Measurements from ENCODE around the gene LEPR. TPM values are rescaled to one million over a fixed set of nuclear protein-coding genes. Genes with fewer than 3 reads are reported as not detected.
"Not testable (repeated sequence)": the region's sequence is repeated elsewhere in the genome, so short reads cannot be mapped to it uniquely, and the experiment has no call there.

The LEPR gene
- total and polyA plus RNA-seq, 4 donors = 4.0 to 71.6 (median 13.2) TPM

DNA sequence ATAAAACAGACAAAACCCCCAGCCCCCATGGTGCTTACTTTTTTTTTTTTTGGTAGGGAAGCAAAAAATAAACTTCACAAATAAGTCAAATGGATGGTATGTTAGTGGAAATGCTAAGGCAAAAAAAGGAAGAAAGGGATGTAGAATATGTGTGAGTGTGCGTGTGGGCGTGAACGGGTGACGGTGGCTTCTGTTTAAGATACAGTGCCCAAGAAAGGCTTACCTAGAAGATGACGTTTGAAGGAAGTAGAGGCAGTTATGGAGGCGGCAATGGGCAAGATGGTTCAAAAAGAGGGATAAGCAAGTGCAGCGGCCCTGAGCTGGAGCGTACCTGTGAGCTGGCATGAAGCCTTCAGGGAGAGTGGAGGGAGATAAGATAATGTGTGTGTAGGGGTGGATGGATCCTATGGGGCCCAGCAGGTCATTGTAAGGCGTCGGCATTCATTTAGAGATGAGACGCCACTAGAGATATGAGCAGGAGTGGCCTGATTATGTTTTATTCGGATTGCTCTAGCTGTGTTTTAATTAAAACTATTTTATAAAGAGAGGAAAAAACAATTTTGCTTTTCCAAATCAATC, 19.9 kb downstream of the LEPR start:
- 88 to 91% methylated on average over 12 of the region's 12 CpGs for WGBS, 2 donors
- Histone ChIP-seq H3K36me3 (ENCODE audit: control insufficient read depth in 1 of 2, insufficient read depth in 2 of 2, low read length in 1 of 2) (no peaks in the 10 kb centered on the region), H3K27me3 (ENCODE audit: control insufficient read depth in 1 of 2, insufficient read depth in 2 of 2, low read length in 1 of 2) (no peaks in the 10 kb centered on the region), H3K4me3 (ENCODE audit: low read length in 2 of 2) (no peak overlapping the region), H3K9me3 (ENCODE audit: control insufficient read depth, low read length) (peaks cover 1% of the 10 kb centered on the region), H3K27ac (ENCODE audit: low read depth in 1 of 2, low read length in 2 of 2) (no peak overlapping the region), H3K4me1 (ENCODE audit: control insufficient read depth in 1 of 2, insufficient read depth in 2 of 2, low read length in 2 of 2) (no peaks in the 10 kb centered on the region)
- intact Hi-C loops (cut with DNase I) = no loop called here
- ATAC-seq (ENCODE audit: low FRiP score) (no peak), DNase-seq (no peak)

DNA sequence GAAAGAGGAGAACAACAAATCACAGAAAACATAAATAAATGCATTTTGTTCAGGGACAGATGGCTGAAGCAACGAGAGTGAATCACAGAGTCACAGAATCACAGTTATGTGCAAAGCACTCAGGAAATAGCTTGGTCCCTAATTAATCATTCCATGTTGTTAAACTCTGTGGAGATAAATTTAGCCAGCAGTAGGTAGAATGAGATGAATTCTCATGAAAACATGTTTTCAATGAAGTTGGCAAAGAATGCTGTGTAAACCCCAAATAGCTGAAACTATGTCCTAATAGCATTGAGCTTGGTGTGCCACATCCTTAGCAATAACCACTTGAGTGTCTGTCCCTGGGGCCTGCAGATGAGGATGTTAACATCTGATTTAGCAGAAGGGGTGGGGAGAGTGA, 20.4 kb downstream of the LEPR start:
- Histone ChIP-seq H3K36me3 (ENCODE audit: control insufficient read depth in 1 of 2, insufficient read depth in 2 of 2, low read length in 1 of 2) (no peaks in the 10 kb centered on the region), H3K27me3 (ENCODE audit: control insufficient read depth in 1 of 2, insufficient read depth in 2 of 2, low read length in 1 of 2) (no peaks in the 10 kb centered on the region), H3K4me3 (ENCODE audit: low read length in 2 of 2) (no peak overlapping the region), H3K4me1 (ENCODE audit: control insufficient read depth in 1 of 2, insufficient read depth in 2 of 2, low read length in 2 of 2) (no peaks in the 10 kb centered on the region), H3K9me3 (ENCODE audit: control insufficient read depth, low read length) (peaks cover 1% of the 10 kb centered on the region), H3K27ac (ENCODE audit: low read depth in 1 of 2, low read length in 2 of 2) (no peak overlapping the region)
- ATAC-seq (ENCODE audit: low FRiP score) (no peak), DNase-seq (no peak)
- intact Hi-C loops (cut with DNase I) = no loop called here
- WGBS, 2 donors = 50 to 55% methylated on average over 1 of the region's 1 CpG

DNA sequence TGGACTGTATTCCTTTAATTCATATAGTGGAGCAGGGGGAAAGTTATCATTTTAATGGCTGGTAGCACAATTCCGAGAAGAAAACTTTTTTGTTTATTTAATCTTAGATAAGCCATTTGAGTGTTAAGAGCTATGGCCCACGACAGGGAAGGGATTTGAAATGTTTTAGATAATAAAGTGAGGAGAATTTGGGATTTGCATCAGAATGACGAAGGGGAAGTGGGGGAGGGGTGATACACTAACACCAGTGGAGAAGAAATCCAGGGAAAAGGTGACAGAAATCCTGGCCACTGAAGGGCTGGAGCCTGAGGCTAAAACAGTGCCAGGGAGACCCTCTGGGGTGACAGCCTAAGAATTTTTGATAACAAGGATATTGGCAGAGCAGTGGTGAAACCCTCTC, 21.0 kb downstream of the LEPR start:
- H3K27ac ChIP-seq (ENCODE audit: low read depth in 1 of 2, low read length in 2 of 2) = no peak overlapping the region
- DNase-seq = no peak
- H3K4me1 ChIP-seq (ENCODE audit: control insufficient read depth in 1 of 2, insufficient read depth in 2 of 2, low read length in 2 of 2) = no peaks in the 10 kb centered on the region
- peaks cover 1% of the 10 kb centered on the region for H3K9me3 ChIP-seq (ENCODE audit: control insufficient read depth, low read length)
- intact Hi-C loops (cut with DNase I) = no loop called here
- no peaks in the 10 kb centered on the region for H3K36me3 ChIP-seq (ENCODE audit: control insufficient read depth in 1 of 2, insufficient read depth in 2 of 2, low read length in 1 of 2)
- H3K4me3 ChIP-seq (ENCODE audit: low read length in 2 of 2) = no peak overlapping the region
- no peaks in the 10 kb centered on the region for H3K27me3 ChIP-seq (ENCODE audit: control insufficient read depth in 1 of 2, insufficient read depth in 2 of 2, low read length in 1 of 2)
- 23 to 29% methylated on average over 3 of the region's 3 CpGs for WGBS, 2 donors
- ATAC-seq (ENCODE audit: low FRiP score) = no peak

DNA sequence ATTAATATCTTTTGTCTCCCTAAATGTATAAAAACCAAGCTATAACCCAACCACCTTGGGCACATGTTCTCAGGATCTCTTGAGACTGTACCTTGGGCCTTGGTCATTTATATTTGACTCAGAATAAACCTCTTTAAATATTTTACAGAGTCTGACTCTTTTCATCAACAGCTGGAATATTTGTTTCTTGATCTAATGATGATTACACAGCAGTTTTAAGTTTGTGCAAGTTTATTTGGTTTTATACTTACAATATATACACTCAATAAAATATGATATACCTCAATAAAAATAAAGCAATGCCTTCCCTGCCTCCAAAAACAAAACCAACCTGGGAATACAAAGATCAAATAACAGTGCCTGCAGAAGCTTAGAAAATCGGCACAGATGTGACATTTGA, 22.0 kb downstream of the LEPR start:
- DNase-seq (no peak), ATAC-seq (ENCODE audit: low FRiP score) (no peak)
- H3K9me3 ChIP-seq (ENCODE audit: control insufficient read depth, low read length) = peaks cover 1% of the 10 kb centered on the region
- intact Hi-C loops (cut with DNase I) = no loop called here
- no peaks in the 10 kb centered on the region for H3K36me3 ChIP-seq (ENCODE audit: control insufficient read depth in 1 of 2, insufficient read depth in 2 of 2, low read length in 1 of 2)
- WGBS, 2 donors = 86 to 93% methylated on average over 1 of the region's 1 CpG
- H3K27ac ChIP-seq (ENCODE audit: low read depth in 1 of 2, low read length in 2 of 2) = no peak overlapping the region
- H3K27me3 ChIP-seq (ENCODE audit: control insufficient read depth in 1 of 2, insufficient read depth in 2 of 2, low read length in 1 of 2) = no peaks in the 10 kb centered on the region
- H3K4me1 ChIP-seq (ENCODE audit: control insufficient read depth in 1 of 2, insufficient read depth in 2 of 2, low read length in 2 of 2) = no peaks in the 10 kb centered on the region
- no peak overlapping the region for H3K4me3 ChIP-seq (ENCODE audit: low read length in 2 of 2)

DNA sequence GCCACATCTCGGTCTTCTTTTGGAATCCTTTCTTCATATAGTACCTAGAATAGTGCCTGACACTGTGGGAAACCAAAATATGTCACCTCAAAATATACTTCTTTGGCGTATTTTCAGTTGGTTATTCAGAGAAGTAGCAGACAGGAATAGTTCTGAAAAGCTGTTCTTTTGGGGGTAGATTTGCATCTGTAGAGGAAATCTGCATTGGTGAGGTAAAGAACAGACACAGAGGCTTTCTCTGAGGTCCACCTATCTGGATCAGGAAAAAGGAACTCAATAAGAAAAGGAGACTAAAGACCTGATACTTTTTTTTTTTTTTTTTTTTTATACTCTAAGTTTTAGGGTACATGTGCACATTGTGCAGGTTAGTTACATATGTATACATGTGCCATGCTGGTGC, 23.2 kb downstream of the LEPR start:
- DNase-seq (no peak), ATAC-seq (ENCODE audit: low FRiP score) (no peak)
- H3K36me3 ChIP-seq (ENCODE audit: control insufficient read depth in 1 of 2, insufficient read depth in 2 of 2, low read length in 1 of 2) = no peaks in the 10 kb centered on the region
- H3K9me3 ChIP-seq (ENCODE audit: control insufficient read depth, low read length) = peaks cover 1% of the 10 kb centered on the region
- H3K4me3 ChIP-seq (ENCODE audit: low read length in 2 of 2) = no peak overlapping the region
- no peaks in the 10 kb centered on the region for H3K4me1 ChIP-seq (ENCODE audit: control insufficient read depth in 1 of 2, insufficient read depth in 2 of 2, low read length in 2 of 2)
- H3K27ac ChIP-seq (ENCODE audit: low read depth in 1 of 2, low read length in 2 of 2) = no peak overlapping the region
- no peaks in the 10 kb centered on the region for H3K27me3 ChIP-seq (ENCODE audit: control insufficient read depth in 1 of 2, insufficient read depth in 2 of 2, low read length in 1 of 2)
- intact Hi-C loops (cut with DNase I) = no loop called here
- 72 to 81% methylated on average over 2 of the region's 2 CpGs for WGBS, 2 donors

DNA sequence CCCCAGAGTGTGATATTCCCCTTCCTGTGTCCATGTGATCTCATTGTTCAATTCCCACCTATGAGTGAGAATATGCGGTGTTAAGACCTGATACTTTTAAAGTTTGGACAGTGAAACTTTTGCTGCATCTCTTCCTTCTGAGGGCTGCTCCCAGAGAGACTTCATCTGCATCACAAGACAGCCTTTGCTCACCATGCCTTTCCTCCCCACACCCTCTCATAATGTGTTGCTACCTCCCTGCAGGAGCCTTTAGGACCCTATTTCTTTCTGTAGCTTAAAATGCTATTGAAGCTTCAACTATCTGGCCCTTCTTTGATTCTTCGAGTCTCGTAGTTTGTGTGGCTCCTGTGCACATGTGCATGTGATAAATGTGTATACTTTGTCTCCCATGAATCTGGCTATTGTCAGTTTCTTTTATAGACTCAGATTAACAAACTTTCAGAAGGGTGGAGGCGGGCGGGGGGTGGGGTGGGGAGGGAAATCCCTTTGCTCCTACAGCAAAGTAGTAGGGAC, 23.7 kb downstream of the LEPR start:
- DNase-seq (no peak), ATAC-seq (ENCODE audit: low FRiP score) (no peak)
- Histone ChIP-seq H3K36me3 (ENCODE audit: control insufficient read depth in 1 of 2, insufficient read depth in 2 of 2, low read length in 1 of 2) (no peaks in the 10 kb centered on the region), H3K27ac (ENCODE audit: low read depth in 1 of 2, low read length in 2 of 2) (no peak overlapping the region), H3K4me3 (ENCODE audit: low read length in 2 of 2) (no peak overlapping the region), H3K9me3 (ENCODE audit: control insufficient read depth, low read length) (peaks cover 1% of the 10 kb centered on the region), H3K4me1 (ENCODE audit: control insufficient read depth in 1 of 2, insufficient read depth in 2 of 2, low read length in 2 of 2) (no peaks in the 10 kb centered on the region), H3K27me3 (ENCODE audit: control insufficient read depth in 1 of 2, insufficient read depth in 2 of 2, low read length in 1 of 2) (no peaks in the 10 kb centered on the region)
- 73 to 82% methylated on average over 4 to 5 of the region's 5 CpGs for WGBS, 2 donors
- intact Hi-C loops (cut with DNase I) = no loop called here

DNA sequence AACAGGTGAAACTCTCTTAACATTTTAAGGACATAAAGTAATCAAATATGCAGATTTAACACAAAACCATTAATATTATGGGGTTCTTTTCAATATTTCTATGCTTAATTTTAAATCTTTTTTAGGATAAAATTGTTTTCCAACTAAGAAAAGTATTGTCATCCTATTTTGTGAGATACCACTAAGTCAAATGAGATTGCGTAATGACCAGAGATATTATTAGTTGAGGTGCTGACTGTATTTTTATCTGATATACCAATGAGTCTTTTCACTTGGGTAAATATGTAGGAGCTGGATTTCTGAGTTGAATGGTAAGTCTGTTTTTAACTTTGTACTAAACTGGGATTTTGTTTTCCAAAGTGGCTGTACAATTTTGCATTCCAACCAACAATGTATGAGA, 25.4 kb downstream of the LEPR start:
- Histone ChIP-seq H3K27ac (ENCODE audit: low read depth in 1 of 2, low read length in 2 of 2) (no peak overlapping the region), H3K27me3 (ENCODE audit: control insufficient read depth in 1 of 2, insufficient read depth in 2 of 2, low read length in 1 of 2) (no peaks in the 10 kb centered on the region), H3K36me3 (ENCODE audit: control insufficient read depth in 1 of 2, insufficient read depth in 2 of 2, low read length in 1 of 2) (no peaks in the 10 kb centered on the region), H3K4me3 (ENCODE audit: low read length in 2 of 2) (no peak overlapping the region), H3K4me1 (ENCODE audit: control insufficient read depth in 1 of 2, insufficient read depth in 2 of 2, low read length in 2 of 2) (no peaks in the 10 kb centered on the region), H3K9me3 (ENCODE audit: control insufficient read depth, low read length) (peaks cover 1% of the 10 kb centered on the region)
- 97 to 98% methylated on average over 1 of the region's 1 CpG for WGBS, 2 donors
- ATAC-seq (ENCODE audit: low FRiP score) (no peak), DNase-seq (no peak)
- intact Hi-C loops (cut with DNase I) = no loop called here

DNA sequence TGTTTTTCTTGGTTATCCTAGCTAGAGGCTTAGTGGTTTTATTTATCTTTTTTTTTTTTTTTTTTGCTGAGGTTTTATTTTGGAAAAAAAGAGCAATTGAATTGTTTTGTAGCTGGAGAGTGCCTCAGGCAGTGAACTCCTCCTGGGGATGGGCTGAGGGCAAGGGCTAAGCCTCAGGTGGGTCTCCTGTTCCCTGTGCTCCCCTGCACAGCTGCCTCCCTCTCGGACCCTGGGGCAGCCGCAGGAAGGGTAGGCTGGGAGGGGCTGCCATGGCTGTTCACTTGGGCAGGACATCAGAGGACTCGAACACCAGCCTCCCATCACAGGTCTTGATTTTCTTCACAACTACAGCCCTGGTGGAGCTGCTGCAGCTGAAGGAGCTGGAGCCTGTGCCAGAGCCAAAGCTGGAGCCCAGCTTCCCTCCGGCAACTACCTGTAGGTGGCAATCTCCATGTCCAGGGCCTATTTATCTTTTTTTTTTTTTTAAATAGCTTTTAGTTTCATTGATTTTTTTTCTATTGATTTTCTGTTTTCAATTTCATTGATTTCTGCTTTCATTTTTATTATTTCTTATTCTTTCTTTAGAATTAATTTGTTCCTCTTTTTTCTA, 28.9 kb downstream of the LEPR start:
- Histone ChIP-seq H3K27me3 (ENCODE audit: control insufficient read depth in 1 of 2, insufficient read depth in 2 of 2, low read length in 1 of 2) (no peaks in the 10 kb centered on the region), H3K4me1 (ENCODE audit: control insufficient read depth in 1 of 2, insufficient read depth in 2 of 2, low read length in 2 of 2) (no peaks in the 10 kb centered on the region), H3K4me3 (ENCODE audit: low read length in 2 of 2) (no peak overlapping the region), H3K9me3 (ENCODE audit: control insufficient read depth, low read length) (no peaks in the 10 kb centered on the region), H3K36me3 (ENCODE audit: control insufficient read depth in 1 of 2, insufficient read depth in 2 of 2, low read length in 1 of 2) (no peaks in the 10 kb centered on the region), H3K27ac (ENCODE audit: low read depth in 1 of 2, low read length in 2 of 2) (no peak overlapping the region)
- 80 to 84% methylated on average over 4 of the region's 4 CpGs for WGBS, 2 donors
- intact Hi-C loops (cut with DNase I) = no loop called here
- ATAC-seq (ENCODE audit: low FRiP score) (no peak), DNase-seq (no peak)

DNA sequence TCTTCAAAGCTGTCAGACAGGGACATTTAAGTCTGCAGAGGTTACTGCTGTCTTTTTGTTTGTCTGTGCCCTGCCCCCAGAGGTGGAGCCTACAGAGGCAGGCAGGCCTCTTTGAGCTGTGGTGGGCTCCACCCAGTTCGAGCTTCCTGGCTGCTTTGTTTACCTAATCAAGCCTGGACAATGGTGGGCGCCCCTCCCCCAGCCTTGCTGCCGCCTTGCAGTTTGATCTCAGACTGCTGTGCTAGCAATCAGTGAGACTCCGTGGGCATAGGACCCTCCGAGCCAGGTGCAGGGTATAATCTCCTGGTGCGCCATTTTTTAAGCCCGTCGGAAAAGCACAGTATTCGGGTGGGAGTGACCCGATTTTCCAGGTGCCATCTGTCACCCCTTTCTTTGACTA, 35.2 kb downstream of the LEPR start:
- H3K4me1 ChIP-seq (ENCODE audit: control insufficient read depth in 1 of 2, insufficient read depth in 2 of 2, low read length in 2 of 2); DNase-seq; H3K27ac ChIP-seq (ENCODE audit: low read depth in 1 of 2, low read length in 2 of 2); H3K36me3 ChIP-seq (ENCODE audit: control insufficient read depth in 1 of 2, insufficient read depth in 2 of 2, low read length in 1 of 2); intact Hi-C loops (cut with DNase I); H3K4me3 ChIP-seq (ENCODE audit: low read length in 2 of 2); H3K27me3 ChIP-seq (ENCODE audit: control insufficient read depth in 1 of 2, insufficient read depth in 2 of 2, low read length in 1 of 2); H3K9me3 ChIP-seq (ENCODE audit: control insufficient read depth, low read length); ATAC-seq (ENCODE audit: low FRiP score): not testable (repeated sequence)
- 85 to 88% methylated on average over 8 to 10 of the region's 10 CpGs for WGBS, 2 donors

All from aorta (tissue), 5 donors.